Measurements from ENCODE around the gene USHBP1. TPM values are rescaled to one million over a fixed set of nuclear protein-coding genes. Genes with fewer than 3 reads are reported as not detected.
A peak's percentile ranks its signal among the peaks of the same experiment; 100 is the strongest.

USHBP1 gene
- total RNA-seq, 2 experiments from 2014 or later, result not detected

DNA sequence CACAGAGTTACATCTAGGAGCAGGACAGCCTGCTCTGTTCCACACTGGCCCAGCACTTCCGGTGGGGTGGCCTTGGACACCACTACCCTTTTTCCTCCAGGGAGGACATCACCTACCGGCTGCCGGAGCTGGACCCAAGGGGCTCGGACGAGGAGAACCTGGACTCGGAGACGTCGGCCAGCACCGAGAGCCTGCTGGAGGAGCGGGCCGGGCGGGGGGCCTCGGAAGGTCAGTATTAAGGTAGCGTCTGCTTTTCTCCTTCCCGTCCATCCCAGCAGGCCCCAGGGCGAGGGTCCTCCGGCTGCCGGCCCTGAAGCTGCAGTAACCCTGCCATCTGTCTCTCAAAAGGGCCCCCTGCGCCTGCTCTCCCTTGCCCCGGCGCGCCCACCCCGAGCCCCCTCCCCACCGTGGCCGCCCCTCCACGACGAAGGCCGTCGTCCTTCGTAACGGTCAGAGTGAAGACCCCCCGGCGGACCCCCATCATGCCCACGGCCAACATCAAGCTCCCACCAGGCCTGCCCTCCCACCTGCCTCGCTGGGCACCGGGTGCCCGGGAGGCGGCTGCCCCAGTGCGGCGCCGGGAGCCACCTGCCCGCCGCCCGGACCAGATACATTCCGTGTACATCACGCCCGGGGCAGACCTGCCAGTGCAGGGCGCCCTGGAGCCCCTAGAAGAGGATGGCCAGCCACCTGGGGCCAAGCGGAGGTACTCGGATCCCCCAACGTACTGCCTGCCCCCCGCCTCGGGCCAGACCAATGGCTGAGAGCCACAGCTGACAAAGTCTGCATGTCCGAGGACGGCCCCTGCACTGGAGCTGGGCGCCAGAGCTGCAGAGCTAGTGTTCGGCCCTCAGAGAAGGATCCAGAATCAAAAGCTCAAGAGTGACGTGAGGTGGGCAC is 52.7 kb downstream of the USHBP1 start:
- H3K4me1 Mint-ChIP-seq (ENCODE audit: low read depth), result peaks cover 11% of the 10 kb centered on the region
- TF ChIP-seq, protein P1, sequence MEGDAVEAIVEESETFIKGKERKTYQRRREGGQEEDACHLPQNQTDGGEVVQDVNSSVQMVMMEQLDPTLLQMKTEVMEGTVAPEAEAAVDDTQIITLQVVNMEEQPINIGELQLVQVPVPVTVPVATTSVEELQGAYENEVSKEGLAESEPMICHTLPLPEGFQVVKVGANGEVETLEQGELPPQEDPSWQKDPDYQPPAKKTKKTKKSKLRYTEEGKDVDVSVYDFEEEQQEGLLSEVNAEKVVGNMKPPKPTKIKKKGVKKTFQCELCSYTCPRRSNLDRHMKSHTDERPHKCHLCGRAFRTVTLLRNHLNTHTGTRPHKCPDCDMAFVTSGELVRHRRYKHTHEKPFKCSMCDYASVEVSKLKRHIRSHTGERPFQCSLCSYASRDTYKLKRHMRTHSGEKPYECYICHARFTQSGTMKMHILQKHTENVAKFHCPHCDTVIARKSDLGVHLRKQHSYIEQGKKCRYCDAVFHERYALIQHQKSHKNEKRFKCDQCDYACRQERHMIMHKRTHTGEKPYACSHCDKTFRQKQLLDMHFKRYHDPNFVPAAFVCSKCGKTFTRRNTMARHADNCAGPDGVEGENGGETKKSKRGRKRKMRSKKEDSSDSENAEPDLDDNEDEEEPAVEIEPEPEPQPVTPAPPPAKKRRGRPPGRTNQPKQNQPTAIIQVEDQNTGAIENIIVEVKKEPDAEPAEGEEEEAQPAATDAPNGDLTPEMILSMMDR (IDR thresholded peaks at IDR 0.05), result no peak
- H3K9me3 Mint-ChIP-seq, result no peaks in the 10 kb centered on the region
- intact Hi-C loops (cut with DNase I, micrococcal nuclease), result no loop called here
- DNase-seq, result no peak
- H3K27ac Mint-ChIP-seq, result no peak overlapping the region
- no peak for ATAC-seq (ENCODE audit: poor library complexity)
- no peak overlapping the region for H3K4me3 ChIP-seq (ENCODE audit: low read length)
- H3K36me3 Mint-ChIP-seq (ENCODE audit: low read depth), result peaks cover 56% of the 10 kb centered on the region
- CTCF ChIA-PET, result no interaction called here
- no peaks in the 10 kb centered on the region for H3K27me3 ChIP-seq (ENCODE audit: control insufficient read depth in 1 of 2, insufficient read depth in 2 of 2, low read length in 2 of 2)
- H3K4me3 Mint-ChIP-seq, result no peak overlapping the region
- no peaks in the 10 kb centered on the region for H3K27me3 Mint-ChIP-seq
- POLR2A ChIA-PET, result interaction anchor here (0.6 to 1.7 kb wide), 3 partner anchors 13 to 24 kb away, joined by 3 to 4 read pairs (median 3); partner anchors contain the start of gene OCEL1
- H3K36me3 ChIP-seq (ENCODE audit: insufficient read depth, low read length), result peaks cover 46% of the 10 kb centered on the region
- H3K27ac ChIP-seq (ENCODE audit: low read depth in 1 of 2, low read length in 2 of 2), result no peak overlapping the region
- H3K4me1 ChIP-seq (ENCODE audit: insufficient read depth, low read length), result peaks cover 22% of the 10 kb centered on the region
- H3K9me3 ChIP-seq (ENCODE audit: control insufficient read depth in 1 of 2, insufficient read depth in 1 of 2, low read length in 2 of 2), result no peaks in the 10 kb centered on the region

DNA sequence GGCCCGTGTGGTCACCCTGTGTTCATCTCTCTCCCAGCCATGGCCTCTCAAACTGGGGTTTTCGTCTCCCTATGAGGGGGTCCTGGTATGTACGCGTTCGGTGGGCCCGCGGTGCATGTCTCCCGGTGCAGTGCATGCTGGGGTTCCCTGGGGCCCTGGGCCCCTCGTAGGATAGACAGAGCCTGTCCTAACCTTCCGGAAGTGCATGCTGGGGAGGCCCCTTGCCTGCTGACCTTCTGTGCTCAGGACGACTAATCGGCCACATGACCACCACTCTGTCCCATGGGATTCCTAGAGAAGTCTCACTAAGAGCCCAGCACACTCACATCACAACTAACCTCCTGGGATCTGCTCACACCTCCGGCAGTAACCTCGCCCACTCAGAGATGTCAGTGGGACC is 54.2 kb downstream of the USHBP1 start:
- DNase-seq (no peak), ATAC-seq (ENCODE audit: poor library complexity) (no peak)
- no peak overlapping the region for H3K4me3 Mint-ChIP-seq
- H3K36me3 ChIP-seq (ENCODE audit: insufficient read depth, low read length), result peaks cover 56% of the 10 kb centered on the region
- H3K4me1 ChIP-seq (ENCODE audit: insufficient read depth, low read length), result peaks cover 12% of the 10 kb centered on the region
- no peak overlapping the region for H3K27ac ChIP-seq (ENCODE audit: low read depth in 1 of 2, low read length in 2 of 2)
- ChIA-PET CTCF (no interaction called here), POLR2A (no interaction called here)
- H3K9me3 ChIP-seq (ENCODE audit: control insufficient read depth in 1 of 2, insufficient read depth in 1 of 2, low read length in 2 of 2), result no peaks in the 10 kb centered on the region
- peaks cover 9% of the 10 kb centered on the region for H3K4me1 Mint-ChIP-seq (ENCODE audit: low read depth)
- H3K27me3 ChIP-seq (ENCODE audit: control insufficient read depth in 1 of 2, insufficient read depth in 2 of 2, low read length in 2 of 2), result no peaks in the 10 kb centered on the region
- peaks cover 46% of the 10 kb centered on the region for H3K36me3 Mint-ChIP-seq (ENCODE audit: low read depth)
- TF ChIP-seq, protein P1 (IDR thresholded peaks at IDR 0.05), result no peak
- intact Hi-C loops (cut with DNase I, micrococcal nuclease), result no loop called here
- H3K27me3 Mint-ChIP-seq, result no peaks in the 10 kb centered on the region
- no peak overlapping the region for H3K4me3 ChIP-seq (ENCODE audit: low read length)
- no peak overlapping the region for H3K27ac Mint-ChIP-seq
- no peaks in the 10 kb centered on the region for H3K9me3 Mint-ChIP-seq

DNA sequence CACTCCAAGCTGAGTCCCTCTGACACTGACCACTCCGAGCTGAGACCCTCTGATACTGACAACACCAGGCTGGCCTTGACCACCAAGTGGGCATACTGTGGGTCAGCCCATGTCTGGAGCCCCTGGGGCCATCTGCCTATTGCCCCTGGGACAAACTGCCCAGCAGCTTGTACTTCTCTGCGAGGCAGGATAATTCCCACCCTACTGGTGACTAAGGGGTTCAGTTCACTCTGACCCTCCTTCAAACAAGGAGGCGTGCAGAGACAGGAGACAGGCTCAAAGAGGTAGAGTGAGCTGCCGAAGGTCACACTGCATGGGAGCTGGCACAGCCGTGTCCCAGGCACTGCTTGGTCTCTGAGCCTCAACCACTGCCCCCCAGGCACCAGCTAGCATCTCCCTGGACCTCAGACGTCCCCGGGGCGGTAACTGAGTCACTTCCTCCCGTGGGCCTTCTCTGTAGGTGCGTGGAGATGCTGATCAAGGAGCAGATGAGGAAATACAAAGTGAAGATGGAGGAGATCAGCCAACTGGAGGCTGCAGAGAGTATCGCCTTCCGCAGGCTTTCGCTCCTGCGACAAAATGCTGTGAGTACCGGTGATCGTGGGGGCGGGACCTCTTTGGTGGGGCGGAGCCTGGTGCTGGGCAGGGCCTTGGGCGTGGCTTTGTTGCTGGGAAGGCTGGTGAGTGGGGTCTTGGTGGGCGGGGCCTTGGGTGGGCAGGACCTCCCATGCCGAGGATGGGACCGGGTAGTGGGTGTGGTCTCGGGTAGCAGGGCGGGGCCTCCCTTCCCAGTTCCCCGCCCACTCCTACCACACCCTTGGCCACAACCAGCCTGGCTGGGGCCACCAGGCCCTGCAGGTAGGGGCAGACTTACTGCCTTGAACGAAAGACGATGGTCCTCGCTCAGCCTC is 55.2 kb downstream of the USHBP1 start:
- Mint-ChIP-seq H3K9me3 (no peaks in the 10 kb centered on the region), H3K4me1 (ENCODE audit: low read depth) (peaks cover 1% of the 10 kb centered on the region), H3K4me3 (peak overlapping the region; percentile 31), H3K27me3 (no peaks in the 10 kb centered on the region), H3K36me3 (ENCODE audit: low read depth) (peaks cover 45% of the 10 kb centered on the region), H3K27ac (peak overlapping the region; percentile 64)
- DNase-seq (peak in 5 of 14 experiments; percentile 15 to 70 (median 32)), ATAC-seq (ENCODE audit: poor library complexity) (peak; percentile 38)
- POLR2A ChIA-PET, result no interaction called here
- intact Hi-C loops (cut with DNase I, micrococcal nuclease), result no loop called here
- no peak overlapping the region for H3K27ac ChIP-seq (ENCODE audit: low read depth in 1 of 2, low read length in 2 of 2)
- no peaks in the 10 kb centered on the region for H3K9me3 ChIP-seq (ENCODE audit: control insufficient read depth in 1 of 2, insufficient read depth in 1 of 2, low read length in 2 of 2)
- no peak overlapping the region for H3K4me3 ChIP-seq (ENCODE audit: low read length)
- H3K36me3 ChIP-seq (ENCODE audit: insufficient read depth, low read length), result peaks cover 60% of the 10 kb centered on the region
- TF ChIP-seq, protein P1 (IDR thresholded peaks at IDR 0.05), result no peak
- H3K4me1 ChIP-seq (ENCODE audit: insufficient read depth, low read length), result peaks cover 3% of the 10 kb centered on the region
- CTCF ChIA-PET, result no interaction called here
- H3K27me3 ChIP-seq (ENCODE audit: control insufficient read depth in 1 of 2, insufficient read depth in 2 of 2, low read length in 2 of 2), result no peaks in the 10 kb centered on the region

Data from CD4-positive, alpha-beta T cell (primary cell).